ENCODE measurements around the gene USH1G.

DNA sequence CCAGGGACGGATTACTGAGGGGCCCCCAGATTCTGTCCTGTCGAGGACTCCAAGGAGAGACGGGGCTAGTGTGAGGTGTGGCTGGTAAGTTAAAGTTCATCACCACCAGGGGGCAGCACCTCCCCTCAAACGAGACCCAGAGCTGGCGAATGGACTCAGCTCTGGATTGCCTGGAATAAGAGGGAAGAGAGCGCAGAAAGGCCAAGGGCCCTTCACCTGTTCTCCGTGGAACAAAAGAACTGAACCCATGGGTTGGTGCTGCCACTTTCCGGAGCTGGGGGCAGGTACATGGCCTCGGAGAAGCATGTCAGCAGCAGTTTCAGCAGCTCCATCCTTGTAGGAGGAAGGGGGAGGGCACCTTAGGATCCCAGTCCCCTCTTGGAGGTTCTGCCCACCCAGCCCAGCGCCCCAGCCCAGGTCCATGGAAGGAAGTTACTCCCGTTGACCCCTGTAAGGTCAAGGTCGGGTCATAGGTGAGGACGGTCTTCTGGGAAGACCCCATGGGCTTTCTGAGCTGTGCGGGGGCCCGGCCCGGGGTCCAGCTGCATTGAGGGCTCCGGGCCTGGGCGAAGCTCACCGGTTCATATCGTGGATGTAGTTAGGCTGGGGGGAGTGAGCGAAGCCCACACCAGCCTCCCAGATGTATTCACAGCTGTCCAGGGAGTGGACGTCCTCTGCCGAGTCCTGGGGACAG is 38.7 kb upstream of the USH1G start:
- TF ChIP-seq, protein P1, sequence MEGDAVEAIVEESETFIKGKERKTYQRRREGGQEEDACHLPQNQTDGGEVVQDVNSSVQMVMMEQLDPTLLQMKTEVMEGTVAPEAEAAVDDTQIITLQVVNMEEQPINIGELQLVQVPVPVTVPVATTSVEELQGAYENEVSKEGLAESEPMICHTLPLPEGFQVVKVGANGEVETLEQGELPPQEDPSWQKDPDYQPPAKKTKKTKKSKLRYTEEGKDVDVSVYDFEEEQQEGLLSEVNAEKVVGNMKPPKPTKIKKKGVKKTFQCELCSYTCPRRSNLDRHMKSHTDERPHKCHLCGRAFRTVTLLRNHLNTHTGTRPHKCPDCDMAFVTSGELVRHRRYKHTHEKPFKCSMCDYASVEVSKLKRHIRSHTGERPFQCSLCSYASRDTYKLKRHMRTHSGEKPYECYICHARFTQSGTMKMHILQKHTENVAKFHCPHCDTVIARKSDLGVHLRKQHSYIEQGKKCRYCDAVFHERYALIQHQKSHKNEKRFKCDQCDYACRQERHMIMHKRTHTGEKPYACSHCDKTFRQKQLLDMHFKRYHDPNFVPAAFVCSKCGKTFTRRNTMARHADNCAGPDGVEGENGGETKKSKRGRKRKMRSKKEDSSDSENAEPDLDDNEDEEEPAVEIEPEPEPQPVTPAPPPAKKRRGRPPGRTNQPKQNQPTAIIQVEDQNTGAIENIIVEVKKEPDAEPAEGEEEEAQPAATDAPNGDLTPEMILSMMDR (IDR thresholded peaks at IDR 0.05; ENCODE audit: poor library complexity, severe bottlenecking) = peak; percentile 87
- TF ChIP-seq RAD21 (conservative IDR thresholded peaks at IDR 0.05) (peak; percentile 89), MXI1 (conservative IDR thresholded peaks at IDR 0.05; ENCODE audit: poor library complexity, severe bottlenecking) (no peak)
- TF ChIP-seq, protein P2, sequence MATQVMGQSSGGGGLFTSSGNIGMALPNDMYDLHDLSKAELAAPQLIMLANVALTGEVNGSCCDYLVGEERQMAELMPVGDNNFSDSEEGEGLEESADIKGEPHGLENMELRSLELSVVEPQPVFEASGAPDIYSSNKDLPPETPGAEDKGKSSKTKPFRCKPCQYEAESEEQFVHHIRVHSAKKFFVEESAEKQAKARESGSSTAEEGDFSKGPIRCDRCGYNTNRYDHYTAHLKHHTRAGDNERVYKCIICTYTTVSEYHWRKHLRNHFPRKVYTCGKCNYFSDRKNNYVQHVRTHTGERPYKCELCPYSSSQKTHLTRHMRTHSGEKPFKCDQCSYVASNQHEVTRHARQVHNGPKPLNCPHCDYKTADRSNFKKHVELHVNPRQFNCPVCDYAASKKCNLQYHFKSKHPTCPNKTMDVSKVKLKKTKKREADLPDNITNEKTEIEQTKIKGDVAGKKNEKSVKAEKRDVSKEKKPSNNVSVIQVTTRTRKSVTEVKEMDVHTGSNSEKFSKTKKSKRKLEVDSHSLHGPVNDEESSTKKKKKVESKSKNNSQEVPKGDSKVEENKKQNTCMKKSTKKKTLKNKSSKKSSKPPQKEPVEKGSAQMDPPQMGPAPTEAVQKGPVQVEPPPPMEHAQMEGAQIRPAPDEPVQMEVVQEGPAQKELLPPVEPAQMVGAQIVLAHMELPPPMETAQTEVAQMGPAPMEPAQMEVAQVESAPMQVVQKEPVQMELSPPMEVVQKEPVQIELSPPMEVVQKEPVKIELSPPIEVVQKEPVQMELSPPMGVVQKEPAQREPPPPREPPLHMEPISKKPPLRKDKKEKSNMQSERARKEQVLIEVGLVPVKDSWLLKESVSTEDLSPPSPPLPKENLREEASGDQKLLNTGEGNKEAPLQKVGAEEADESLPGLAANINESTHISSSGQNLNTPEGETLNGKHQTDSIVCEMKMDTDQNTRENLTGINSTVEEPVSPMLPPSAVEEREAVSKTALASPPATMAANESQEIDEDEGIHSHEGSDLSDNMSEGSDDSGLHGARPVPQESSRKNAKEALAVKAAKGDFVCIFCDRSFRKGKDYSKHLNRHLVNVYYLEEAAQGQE (IDR thresholded peaks at IDR 0.05; ENCODE audit: borderline replicate concordance) = peak; percentile 11

Measured in neural cell (in vitro differentiated cells).